Keratinocyte (primary cell): ENCODE measurements around the gene EVI5.

ENCODE experiments used
- EZH2 ChIP-seq: IDR thresholded peaks from one replicate; pipeline ENCODE4 v1.6.1; 2012; ENCODE audit warnings: inconsistent platforms, mild to moderate bottlenecking, low read length, moderate library complexity
- TF ChIP-seq, protein P1 (sequence below), 3 experiments: IDR thresholded peaks in 1 of 3; conservative IDR thresholded peaks in 1 of 3; optimal IDR thresholded peaks in 1 of 3; 2 replicates in 2 of 3; 3 replicates in 1 of 3; pipeline versions ENCODE3 to v1.5.1; 2011; ENCODE audit warnings: low read length in 3 of 3, mild to moderate bottlenecking in 3 of 3, moderate library complexity in 2 of 3, control low read depth in 1 of 3, inconsistent platforms in 1 of 3; ENCODE audit not compliant: insufficient read depth in 2 of 3; ENCODE audit errors: extremely low read depth in 1 of 3

DNA sequence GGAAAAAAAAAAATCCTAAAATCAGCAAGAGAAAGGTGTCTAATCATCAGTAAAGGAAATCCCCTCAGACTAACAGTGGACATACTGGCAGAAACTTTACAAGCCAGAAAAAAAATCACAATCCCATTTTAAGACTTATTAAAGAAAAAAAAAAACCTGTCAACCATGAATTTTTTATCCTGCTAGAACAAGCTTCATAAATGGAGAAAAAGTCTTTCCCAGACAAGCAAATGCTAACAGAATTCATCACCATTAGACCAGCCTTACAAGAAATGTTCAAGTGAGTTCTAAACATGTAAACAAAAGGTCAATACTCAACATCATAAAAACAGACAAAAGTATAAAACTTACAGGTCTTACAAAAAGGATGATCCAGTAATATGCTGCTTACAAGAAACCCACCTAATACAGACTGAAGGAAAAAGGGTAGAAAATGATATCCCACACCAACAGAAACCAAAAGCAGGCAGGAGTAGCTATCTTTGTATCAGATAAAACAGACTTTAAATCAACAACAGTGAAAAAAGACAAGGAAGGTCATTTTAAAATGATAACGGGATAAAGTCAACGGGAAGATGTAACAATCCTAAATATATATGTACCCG, 129.6 kb downstream of the EVI5 start:
- TF ChIP-seq, protein P1, sequence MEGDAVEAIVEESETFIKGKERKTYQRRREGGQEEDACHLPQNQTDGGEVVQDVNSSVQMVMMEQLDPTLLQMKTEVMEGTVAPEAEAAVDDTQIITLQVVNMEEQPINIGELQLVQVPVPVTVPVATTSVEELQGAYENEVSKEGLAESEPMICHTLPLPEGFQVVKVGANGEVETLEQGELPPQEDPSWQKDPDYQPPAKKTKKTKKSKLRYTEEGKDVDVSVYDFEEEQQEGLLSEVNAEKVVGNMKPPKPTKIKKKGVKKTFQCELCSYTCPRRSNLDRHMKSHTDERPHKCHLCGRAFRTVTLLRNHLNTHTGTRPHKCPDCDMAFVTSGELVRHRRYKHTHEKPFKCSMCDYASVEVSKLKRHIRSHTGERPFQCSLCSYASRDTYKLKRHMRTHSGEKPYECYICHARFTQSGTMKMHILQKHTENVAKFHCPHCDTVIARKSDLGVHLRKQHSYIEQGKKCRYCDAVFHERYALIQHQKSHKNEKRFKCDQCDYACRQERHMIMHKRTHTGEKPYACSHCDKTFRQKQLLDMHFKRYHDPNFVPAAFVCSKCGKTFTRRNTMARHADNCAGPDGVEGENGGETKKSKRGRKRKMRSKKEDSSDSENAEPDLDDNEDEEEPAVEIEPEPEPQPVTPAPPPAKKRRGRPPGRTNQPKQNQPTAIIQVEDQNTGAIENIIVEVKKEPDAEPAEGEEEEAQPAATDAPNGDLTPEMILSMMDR (optimal IDR thresholded peaks at IDR 0.05 in 1 of 3, IDR thresholded peaks at IDR 0.05 in 1 of 3, conservative IDR thresholded peaks at IDR 0.05 in 1 of 3; ENCODE audit: extremely low read depth in 1 of 3, insufficient read depth in 2 of 3, low read length in 3 of 3): no peak
- TF ChIP-seq EZH2: no peak
